GM12878 (cell line): Measurements from ENCODE around the gene CACNA2D2. TPM values are rescaled to one million over a fixed set of nuclear protein-coding genes. Genes with fewer than 3 reads are reported as not detected.

Experiments
- ATAC-seq: fragments of 200-7000 bp; cut with Tn5 transposase; 3 replicates; pipeline ENCODE4 v1.9.1; 2020; ENCODE audit warnings: mild to moderate bottlenecking, moderate library complexity
- BruUV-seq: library from RNA; stranded (reverse); fragments of 400-500 nt; replicated peaks from 2 replicates; lab custom pipeline; 2021; lab: Mats Ljungman, UMichigan
- CTCF ChIA-PET: fragments of 300-600 bp; sonication (Branson Sonifier 250); formaldehyde crosslinking; extraction: SDS; loops from one replicate; lab custom pipeline; 2021; ENCODE audit warnings: inconsistent platforms; lab: Yijun Ruan, JAX
- POLR2A ChIA-PET: fragments of 350-600 bp; formaldehyde crosslinking; extraction: SDS; loops from one replicate; lab custom pipeline; 2021; ENCODE audit warnings: inconsistent platforms; lab: Charles Lee
- RAD21 ChIA-PET: fragments of 300-600 bp; sonication (Branson Sonifier 250); formaldehyde crosslinking; loops from one replicate; lab custom pipeline; 2023; ENCODE audit warnings: antibody characterized with exemption; ENCODE audit not compliant: unreplicated experiment; lab: Charles Lee
- SMC1A ChIA-PET: fragments of 300-600 bp; sonication (Branson Sonifier 250); formaldehyde crosslinking; loops from one replicate; lab custom pipeline; 2023; ENCODE audit not compliant: unreplicated experiment, uncharacterized antibody; lab: Charles Lee
- DNase-seq: peaks from one replicate; pipeline ENCODE4 v3.0.0-alpha.2; 2011; ENCODE audit warnings: low read depth, low spot score
- FAIRE-seq: peaks from 3 replicates; lab custom pipeline; 2011; peaks lifted over from hg19 to GRCh38; lab: Jason Lieb, UNC
- H2AFZ ChIP-seq: 2 replicates; pipeline ENCODE4 v1.6.0; 2011; ENCODE audit warnings: low read depth, low read length, control low read depth; ENCODE audit not compliant: control insufficient read depth
- H3K27ac ChIP-seq: 2 replicates; pipeline ENCODE4 v1.5.1; 2011; ENCODE audit warnings: control low read depth; ENCODE audit not compliant: control insufficient read depth, insufficient read depth
- H3K27me3 ChIP-seq, 2 experiments: replicated peaks in 1 of 2; 2 replicates each; pipeline versions ENCODE4 v1.6.0 to v1.6.1; 2011; ENCODE audit warnings: low read length in 1 of 2; ENCODE audit not compliant: control insufficient read depth in 2 of 2, insufficient read depth in 2 of 2
- H3K36me3 ChIP-seq, 2 experiments: 2 replicates each; pipeline ENCODE4 v1.5.1; 2011; ENCODE audit warnings: low read length in 1 of 2; ENCODE audit not compliant: control insufficient read depth in 2 of 2, insufficient read depth in 2 of 2
- H3K4me1 ChIP-seq: 2 replicates; pipeline ENCODE4 v1.6.1; 2011; ENCODE audit warnings: mild to moderate bottlenecking, low read length, moderate library complexity, mixed read lengths; ENCODE audit not compliant: control insufficient read depth, insufficient read depth
- H3K4me2 ChIP-seq: 2 replicates; pipeline ENCODE4 v1.6.0; 2011; ENCODE audit warnings: control low read depth; ENCODE audit not compliant: control insufficient read depth, insufficient read depth
- H3K4me3 ChIP-seq: fragments of 200-600 bp; sonication (generic); 2 replicates; pipeline ENCODE4 v1.5.1; 2016
- H3K79me2 ChIP-seq: 2 replicates; pipeline ENCODE4 v1.6.0; 2011; ENCODE audit warnings: low read length; ENCODE audit not compliant: control insufficient read depth, insufficient read depth
- H3K9ac ChIP-seq: 2 replicates; pipeline ENCODE4 v1.8.0; 2011; ENCODE audit warnings: low read length, control low read depth, mixed read lengths; ENCODE audit not compliant: control insufficient read depth, insufficient read depth
- H3K9me3 ChIP-seq: replicated peaks from 3 replicates; pipeline ENCODE4 v1.5.1; 2011; ENCODE audit warnings: mild to moderate bottlenecking, low read length; ENCODE audit not compliant: control insufficient read depth, insufficient read depth
- H4K20me1 ChIP-seq: 2 replicates; pipeline ENCODE4 v1.6.0; 2011; ENCODE audit not compliant: control insufficient read depth, insufficient read depth
- FOXM1 ChIP-seq: IDR thresholded peaks from 2 replicates; pipeline ENCODE4 v1.6.1; 2012; ENCODE audit warnings: low read depth, mild to moderate bottlenecking, inconsistent platforms, low read length, moderate library complexity
- PAX5 ChIP-seq: IDR thresholded peaks from 2 replicates; pipeline ENCODE4 v1.6.1; 2011; ENCODE audit warnings: low read depth, low read length, borderline replicate concordance
- TAF1 ChIP-seq: IDR thresholded peaks from 2 replicates; pipeline ENCODE4 v1.6.1; 2011; ENCODE audit warnings: mild to moderate bottlenecking, low read depth, low read length, borderline replicate concordance
- ZNF622 ChIP-seq: fragments of 450-650 bp; IDR thresholded peaks from 2 replicates; pipeline ENCODE4 v1.6.1; 2017; ENCODE audit warnings: mild to moderate bottlenecking, inconsistent platforms
- WGBS: methylation state at CpG from one replicate; pipeline ENCODE4 v1.1.6; 2016; ENCODE audit warnings: low lambda C conversion rate; ENCODE audit not compliant: insufficient replicate concordance, insufficient coverage; ENCODE audit errors: missing lambda C conversion rate; 5-methylcytosine and 5-hydroxymethylcytosine counted together
- in situ Hi-C: fragments of 300-500 bp; cut with MboI; formaldehyde crosslinking; loops from 9 replicates; pipeline ENCODE4 v1.14.3; 2018; ENCODE audit warnings: mixed read lengths
- intact Hi-C: fragments of 100-400 bp; cut with micrococcal nuclease; formaldehyde crosslinking; loops from one replicate; pipeline ENCODE4 v1.14.2; 2022; ENCODE audit not compliant: unreplicated experiment
- polyA plus RNA-seq, 11 experiments: library from polyadenylated mRNA; depleted of rRNA in 4 of 11; unstranded in 6 of 11; stranded (reverse) in 5 of 11; fragments of >200 nt; fragmentation: Nextera tagmentation in 4 of 11; fragmentation: Illumina TruSeq in 1 of 11; extraction: Ambion mirVana in 4 of 11; extraction: Trizol in 1 of 11; gene quantifications; 1 replicate in 1 of 11; 2 replicates in 10 of 11; pipeline versions ENCODE4 v1.2.1 to v1.2.3, GENCODE V29; 2011 to 2016; ENCODE audit warnings: inconsistent platforms in 2 of 11, missing spikeins in 2 of 11, low read depth in 1 of 11
- total RNA-seq, 4 experiments: library from RNA; depleted of rRNA in 3 of 4; stranded (reverse); fragments of >200 nt in 3 of 4; fragmentation: Illumina TruSeq in 1 of 4; extraction: Trizol in 1 of 4; gene quantifications; 2 replicates each; pipeline versions ENCODE4 v1.2.1 to v1.2.3, GENCODE V29; 2013 to 2021
- TF ChIP-seq, protein P1 (sequence below): fragments of 450-650 bp; IDR thresholded peaks from 2 replicates; pipeline ENCODE4 v1.6.1; 2018; ENCODE audit warnings: mild to moderate bottlenecking, low read depth, moderate library complexity; ENCODE audit not compliant: partially characterized antibody

CACNA2D2 gene
- total and polyA plus RNA-seq, 10 of the 15 experiments (the other 5 are each of a cell fraction or from before 2014, with no cell fraction given): 0.03 to 0.07 TPM; not detected in 8

DNA sequence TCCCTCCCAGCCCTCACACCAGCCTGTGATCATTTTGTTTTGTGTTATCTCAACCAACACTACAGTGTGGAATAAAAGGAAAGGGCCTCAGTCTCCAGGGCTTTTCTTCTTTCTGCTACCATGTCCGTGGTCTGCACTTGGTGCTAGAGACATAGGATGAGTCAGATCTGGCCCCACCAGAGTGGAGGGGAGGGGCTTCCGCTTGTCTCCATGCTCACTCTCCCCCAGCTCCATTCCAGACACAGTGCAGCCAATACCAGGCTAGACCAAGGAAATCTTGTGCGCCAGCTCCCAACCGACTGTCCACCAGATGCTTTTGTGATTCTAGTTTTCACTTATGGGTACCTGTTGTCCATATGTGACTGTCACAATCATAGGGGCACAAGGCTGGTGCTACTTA is 92.2 kb downstream of the CACNA2D2 start:
- no peaks in the 10 kb centered on the region; the same call in 1 of the 2 replicates for H3K4me1 ChIP-seq
- no TSS peak for BruUV-seq
- no peak overlapping the region for H3K9ac ChIP-seq
- intact Hi-C loops: no loop called here
- DNase-seq (no peak), ATAC-seq (no peak), FAIRE-seq (no peak)
- H2AFZ ChIP-seq: no peak overlapping the region
- no peaks in the 10 kb centered on the region for H3K79me2 ChIP-seq
- RAD21 ChIA-PET: no interaction called here
- no peak for TF ChIP-seq FOXM1
- TF ChIP-seq, protein P1, sequence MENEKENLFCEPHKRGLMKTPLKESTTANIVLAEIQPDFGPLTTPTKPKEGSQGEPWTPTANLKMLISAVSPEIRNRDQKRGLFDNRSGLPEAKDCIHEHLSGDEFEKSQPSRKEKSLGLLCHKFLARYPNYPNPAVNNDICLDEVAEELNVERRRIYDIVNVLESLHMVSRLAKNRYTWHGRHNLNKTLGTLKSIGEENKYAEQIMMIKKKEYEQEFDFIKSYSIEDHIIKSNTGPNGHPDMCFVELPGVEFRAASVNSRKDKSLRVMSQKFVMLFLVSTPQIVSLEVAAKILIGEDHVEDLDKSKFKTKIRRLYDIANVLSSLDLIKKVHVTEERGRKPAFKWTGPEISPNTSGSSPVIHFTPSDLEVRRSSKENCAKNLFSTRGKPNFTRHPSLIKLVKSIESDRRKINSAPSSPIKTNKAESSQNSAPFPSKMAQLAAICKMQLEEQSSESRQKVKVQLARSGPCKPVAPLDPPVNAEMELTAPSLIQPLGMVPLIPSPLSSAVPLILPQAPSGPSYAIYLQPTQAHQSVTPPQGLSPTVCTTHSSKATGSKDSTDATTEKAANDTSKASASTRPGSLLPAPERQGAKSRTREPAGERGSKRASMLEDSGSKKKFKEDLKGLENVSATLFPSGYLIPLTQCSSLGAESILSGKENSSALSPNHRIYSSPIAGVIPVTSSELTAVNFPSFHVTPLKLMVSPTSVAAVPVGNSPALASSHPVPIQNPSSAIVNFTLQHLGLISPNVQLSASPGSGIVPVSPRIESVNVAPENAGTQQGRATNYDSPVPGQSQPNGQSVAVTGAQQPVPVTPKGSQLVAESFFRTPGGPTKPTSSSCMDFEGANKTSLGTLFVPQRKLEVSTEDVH: no peak
- TF ChIP-seq ZNF622: no peak
- TF ChIP-seq TAF1: no peak
- TF ChIP-seq PAX5: no peak
- H3K4me2 ChIP-seq: no peak overlapping the region
- H3K36me3 ChIP-seq: no peaks in the 10 kb centered on the region
- H3K4me3 ChIP-seq: no peak overlapping the region
- CTCF ChIA-PET: no interaction called here
- no peak overlapping the region for H3K27ac ChIP-seq
- 27% methylated on average over 4 of the region's 4 CpGs for WGBS
- POLR2A ChIA-PET: no interaction called here
- in situ Hi-C loops: no loop called here
- no peaks in the 10 kb centered on the region for H3K9me3 ChIP-seq
- no peaks in the 10 kb centered on the region for H4K20me1 ChIP-seq
- H3K27me3 ChIP-seq: 0 out of 4 replicates have a peak, but pooled peaks cover 0 to 1% of the 10 kb centered on the region in 2 experiments
- SMC1A ChIA-PET: no interaction called here
